Esophagus muscularis mucosa (tissue), 4 donors: ENCODE data around the gene MYH6. TPM values are rescaled to one million over a fixed set of nuclear protein-coding genes. Genes with fewer than 3 reads are reported as not detected.

Experiments
- DNase-seq: peaks from one replicate; pipeline ENCODE4 v3.0.0-alpha.2; 2017; ENCODE audit errors: extremely low spot score
- H3K27ac ChIP-seq, 4 donors: fragments of 200-600 bp; sonication (generic); replicated peaks in 1 of 4; 1 replicate in 3 of 4; 2 replicates in 1 of 4; pipeline ENCODE4 v1.5.1; 2016 to 2019; ENCODE audit warnings: mild to moderate bottlenecking in 1 of 4
- H3K27me3 ChIP-seq, 4 donors: fragments of 200-600 bp; sonication (generic); one replicate each; pipeline versions ENCODE4 v1.5.1 to v1.6.0; 2016 to 2019
- H3K36me3 ChIP-seq, 4 donors: fragments of 200-600 bp; sonication (generic); one replicate each; pipeline ENCODE4 v1.5.1; 2016 to 2019
- H3K4me1 ChIP-seq, 4 donors: fragments of 200-600 bp; sonication (generic); one replicate each; pipeline ENCODE4 v1.5.1; 2016 to 2019
- H3K4me3 ChIP-seq, 4 donors: fragments of 200-600 bp; sonication (generic); 1 replicate in 2 of 4; 2 replicates in 2 of 4; pipeline ENCODE4 v1.5.1; 2016 to 2019; ENCODE audit warnings: mild to moderate bottlenecking in 4 of 4, moderate library complexity in 1 of 4
- H3K9me3 ChIP-seq, 4 donors: fragments of 200-600 bp; sonication (generic); 1 replicate in 3 of 4; 2 replicates in 1 of 4; pipeline ENCODE4 v1.5.1; 2016 to 2019
- EP300 ChIP-seq: sonication (generic); formaldehyde crosslinking; IDR thresholded peaks from one replicate; pipeline ENCODE4 v1.6.1; 2017; ENCODE audit warnings: antibody characterized with exemption
- POLR2A ChIP-seq: fragments of 450-650 bp; IDR thresholded peaks from one replicate; pipeline ENCODE4 v1.6.1; 2017; ENCODE audit warnings: antibody characterized with exemption, moderate library complexity, mild to moderate bottlenecking, low read depth
- POLR2AphosphoS5 ChIP-seq, 2 donors: sonication (generic); formaldehyde crosslinking; IDR thresholded peaks; one replicate each; pipeline ENCODE4 v1.6.1; 2017; ENCODE audit warnings: antibody characterized with exemption in 2 of 2
- WGBS: methylation state at CpG from one replicate; pipeline ENCODE4 v1.1.5; 2018; 5-methylcytosine and 5-hydroxymethylcytosine counted together
- intact Hi-C: fragments of 100-400 bp; cut with DNase I; formaldehyde crosslinking; loops from one replicate; pipeline ENCODE4 v1.15.1; 2023
- total RNA-seq, 4 donors: library from RNA; depleted of rRNA; stranded (reverse); fragments of >200 nt; gene quantifications; one replicate each; pipeline versions ENCODE4 v1.1.0 to v1.2.1, GENCODE V29; 2016
- TF ChIP-seq, protein P1 (sequence below), 3 experiments: fragments of 200-600 bp in 2 of 3; fragments of 450-650 bp in 1 of 3; sonication (generic) in 2 of 3; IDR thresholded peaks; one replicate each; pipeline ENCODE4 v1.5.1; 2017 to 2019; ENCODE audit warnings: antibody characterized with exemption in 3 of 3, mild to moderate bottlenecking in 2 of 3, moderate library complexity in 1 of 3

Gene MYH6
- total RNA-seq, 4 donors from 2014 or later = under 0.01 to 0.06 (median under 0.01) TPM; not detected in 1

DNA sequence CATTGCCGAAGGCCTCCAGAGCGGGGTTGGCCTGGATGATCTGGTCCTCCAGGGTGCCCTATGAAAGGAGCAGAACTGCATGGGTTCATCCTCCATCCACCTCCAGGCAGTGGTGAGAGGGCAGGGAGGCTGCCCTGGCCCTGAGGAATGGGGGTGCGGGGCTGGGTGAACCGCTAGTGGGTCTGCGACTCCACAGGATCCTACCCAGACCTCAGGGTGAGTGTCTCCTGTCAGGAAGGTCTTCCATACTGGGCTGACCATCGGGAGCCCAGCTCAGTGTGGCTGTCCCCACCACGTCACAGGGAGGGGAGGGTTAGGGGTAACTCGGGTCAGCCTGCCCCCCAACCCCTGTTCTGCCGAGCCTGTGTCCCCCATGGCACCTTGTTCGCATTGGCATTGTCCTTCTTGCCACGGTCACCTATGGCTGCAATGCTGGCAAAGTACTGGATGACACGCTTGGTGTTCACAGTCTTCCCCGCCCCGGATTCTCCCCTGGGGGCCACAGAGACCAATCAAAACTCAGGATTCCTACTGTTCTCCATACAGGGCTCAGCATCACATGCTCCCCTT is 3.7 kb downstream of the MYH6 start:
- Histone ChIP-seq H3K4me1 (peaks cover 0 to 6% (median 0%) of the 10 kb centered on the region in 4 donors), H3K4me3 (no peak overlapping the region), H3K27ac (no peak overlapping the region), H3K27me3 (peaks cover 0 to 16% (median 0%) of the 10 kb centered on the region in 4 donors), H3K36me3 (peaks cover 0 to 70% (median 0%) of the 10 kb centered on the region in 4 donors), H3K9me3 (no peaks in the 10 kb centered on the region)
- intact Hi-C loops = no loop called here
- no peak for DNase-seq
- 90% methylated on average over 13 of the region's 14 CpGs for WGBS
- TF ChIP-seq POLR2A (no peak), POLR2AphosphoS5 (IDR thresholded peaks at IDR 0.05) (no peak), EP300 (no peak)
- TF ChIP-seq, protein P1, sequence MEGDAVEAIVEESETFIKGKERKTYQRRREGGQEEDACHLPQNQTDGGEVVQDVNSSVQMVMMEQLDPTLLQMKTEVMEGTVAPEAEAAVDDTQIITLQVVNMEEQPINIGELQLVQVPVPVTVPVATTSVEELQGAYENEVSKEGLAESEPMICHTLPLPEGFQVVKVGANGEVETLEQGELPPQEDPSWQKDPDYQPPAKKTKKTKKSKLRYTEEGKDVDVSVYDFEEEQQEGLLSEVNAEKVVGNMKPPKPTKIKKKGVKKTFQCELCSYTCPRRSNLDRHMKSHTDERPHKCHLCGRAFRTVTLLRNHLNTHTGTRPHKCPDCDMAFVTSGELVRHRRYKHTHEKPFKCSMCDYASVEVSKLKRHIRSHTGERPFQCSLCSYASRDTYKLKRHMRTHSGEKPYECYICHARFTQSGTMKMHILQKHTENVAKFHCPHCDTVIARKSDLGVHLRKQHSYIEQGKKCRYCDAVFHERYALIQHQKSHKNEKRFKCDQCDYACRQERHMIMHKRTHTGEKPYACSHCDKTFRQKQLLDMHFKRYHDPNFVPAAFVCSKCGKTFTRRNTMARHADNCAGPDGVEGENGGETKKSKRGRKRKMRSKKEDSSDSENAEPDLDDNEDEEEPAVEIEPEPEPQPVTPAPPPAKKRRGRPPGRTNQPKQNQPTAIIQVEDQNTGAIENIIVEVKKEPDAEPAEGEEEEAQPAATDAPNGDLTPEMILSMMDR (IDR thresholded peaks at IDR 0.05) = no peak

DNA sequence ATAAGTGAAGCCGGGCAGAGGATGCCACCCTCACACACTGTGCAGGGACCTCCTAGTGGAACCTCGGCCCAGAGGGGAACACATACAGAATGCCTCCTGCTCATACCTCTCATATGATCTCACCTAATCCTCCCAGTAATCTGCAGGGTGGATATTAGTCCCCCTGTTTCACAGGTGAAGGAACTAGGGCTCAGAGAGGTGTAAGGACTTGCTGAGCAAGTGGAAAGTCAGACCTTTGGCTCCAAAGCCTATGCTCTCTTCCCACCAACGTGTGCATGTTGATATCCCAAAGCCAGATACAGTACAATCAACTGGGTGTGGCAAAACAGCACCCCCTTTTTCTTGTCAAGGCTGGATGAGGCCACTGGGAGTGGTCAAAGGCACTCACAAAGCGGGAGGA is 4.2 kb downstream of the MYH6 start:
- peaks cover 0 to 76% (median 0%) of the 10 kb centered on the region in 4 donors for H3K36me3 ChIP-seq
- H3K27ac ChIP-seq = no peak overlapping the region
- H3K4me1 ChIP-seq = peaks cover 0 to 2% (median 0%) of the 10 kb centered on the region in 4 donors
- intact Hi-C loops = no loop called here
- H3K4me3 ChIP-seq = no peak overlapping the region
- TF ChIP-seq POLR2AphosphoS5 (IDR thresholded peaks at IDR 0.05) (no peak), POLR2A (no peak), EP300 (no peak)
- TF ChIP-seq, protein P1 (IDR thresholded peaks at IDR 0.05) = no peak
- H3K9me3 ChIP-seq = no peaks in the 10 kb centered on the region
- no peak for DNase-seq
- WGBS = 75% methylated on average over 4 of the region's 4 CpGs
- peaks cover 0 to 16% (median 0%) of the 10 kb centered on the region in 4 donors for H3K27me3 ChIP-seq

DNA sequence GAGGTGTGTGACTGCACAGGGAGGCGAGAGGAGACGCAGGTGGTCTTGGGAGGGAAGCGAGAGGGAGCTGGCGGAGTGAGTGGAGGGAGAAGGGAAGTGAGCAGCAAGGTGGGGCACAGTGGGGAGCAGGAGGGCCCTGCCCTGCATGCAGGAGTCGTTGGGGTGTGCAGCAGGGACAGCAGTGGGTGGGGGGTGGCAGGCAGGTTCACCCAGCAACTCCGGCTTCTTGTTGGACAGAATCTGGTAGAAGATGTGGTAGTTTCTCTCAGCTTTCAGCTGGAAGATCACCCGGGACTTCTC is 5.0 kb downstream of the MYH6 start:
- no peak overlapping the region for H3K4me3 ChIP-seq
- intact Hi-C loops = no loop called here
- H3K4me1 ChIP-seq = no peaks in the 10 kb centered on the region
- peaks cover 0 to 84% (median 0%) of the 10 kb centered on the region in 4 donors for H3K36me3 ChIP-seq
- no peak for DNase-seq
- TF ChIP-seq POLR2A (no peak), POLR2AphosphoS5 (IDR thresholded peaks at IDR 0.05) (no peak), EP300 (no peak)
- TF ChIP-seq, protein P1 (IDR thresholded peaks at IDR 0.05) = no peak
- peaks cover 0 to 16% (median 0%) of the 10 kb centered on the region in 4 donors for H3K27me3 ChIP-seq
- WGBS = 55% methylated on average over 7 of the region's 7 CpGs
- H3K9me3 ChIP-seq = no peaks in the 10 kb centered on the region
- H3K27ac ChIP-seq = no peak overlapping the region

DNA sequence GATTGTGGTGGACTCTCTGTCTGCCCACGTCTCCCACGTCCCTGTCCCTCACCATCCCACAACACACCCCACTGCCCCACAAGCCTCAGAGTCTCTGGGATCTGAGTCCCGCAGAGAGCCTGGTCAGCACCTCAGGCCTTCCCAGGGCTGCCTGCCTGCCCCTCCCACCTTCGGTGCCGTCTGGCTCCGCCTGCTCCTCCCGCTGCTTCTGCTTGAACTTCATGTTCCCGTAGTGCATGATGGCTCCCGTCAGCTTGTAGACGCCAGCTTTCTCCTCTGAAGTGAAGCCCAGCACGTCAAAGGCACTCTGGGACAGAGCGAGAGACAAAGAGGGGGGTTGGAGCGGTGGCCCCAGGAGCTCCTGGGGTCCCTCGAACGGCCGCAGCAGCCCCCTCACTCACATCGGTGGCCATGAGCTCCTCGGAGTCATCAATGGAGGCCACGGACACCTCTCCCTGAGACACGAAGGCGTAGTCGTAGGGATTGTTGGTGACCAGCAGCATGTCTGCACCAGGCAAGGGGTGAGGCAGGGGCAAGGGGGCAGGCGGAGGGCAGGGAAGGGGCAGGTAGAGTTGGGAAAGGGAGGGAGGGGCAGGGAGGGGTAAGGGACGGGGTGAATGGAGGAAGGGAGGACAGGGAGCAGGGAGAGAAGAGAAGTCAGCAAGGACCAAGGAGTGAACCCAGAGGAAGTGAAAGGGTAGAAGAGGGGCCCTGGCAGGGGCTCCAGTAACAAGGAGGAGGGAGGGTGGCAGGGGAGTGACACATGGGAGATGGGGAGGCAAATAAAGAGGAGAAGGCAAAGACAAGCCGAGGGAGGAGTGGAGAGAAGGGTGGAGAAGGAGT is 5.6 kb downstream of the MYH6 start:
- H3K27ac ChIP-seq = no peak overlapping the region
- WGBS = 61% methylated on average over 24 of the region's 25 CpGs
- TF ChIP-seq POLR2AphosphoS5 (IDR thresholded peaks at IDR 0.05) (no peak), EP300 (no peak), POLR2A (no peak)
- TF ChIP-seq, protein P1 (IDR thresholded peaks at IDR 0.05) = no peak
- H3K27me3 ChIP-seq = peaks cover 0 to 15% (median 0%) of the 10 kb centered on the region in 4 donors
- no peak overlapping the region for H3K4me3 ChIP-seq
- intact Hi-C loops = no loop called here
- no peak for DNase-seq
- no peaks in the 10 kb centered on the region for H3K4me1 ChIP-seq
- H3K9me3 ChIP-seq = no peaks in the 10 kb centered on the region
- peaks cover 0 to 87% (median 0%) of the 10 kb centered on the region in 4 donors for H3K36me3 ChIP-seq
